Tibial nerve (tissue), 4 donors: ENCODE measurements around the gene TBCA.

ENCODE experiments used
- EP300 ChIP-seq, 2 donors: sonication (generic); formaldehyde crosslinking; IDR thresholded peaks; one replicate each; pipeline ENCODE4 v1.6.1; 2017; ENCODE audit warnings: antibody characterized with exemption in 2 of 2, mild to moderate bottlenecking in 1 of 2
- POLR2A ChIP-seq, 2 donors: fragments of 450-650 bp; IDR thresholded peaks; one replicate each; pipeline ENCODE4 v1.6.1; 2017; ENCODE audit warnings: antibody characterized with exemption in 2 of 2, mild to moderate bottlenecking in 2 of 2, moderate library complexity in 2 of 2
- TF ChIP-seq, protein P1 (sequence below), 5 experiments: fragments of 200-600 bp in 3 of 5; fragments of 450-650 bp in 2 of 5; sonication (generic) in 3 of 5; IDR thresholded peaks; one replicate each; pipeline ENCODE4 v1.5.1; 2016 to 2019; ENCODE audit warnings: antibody characterized with exemption in 5 of 5, mild to moderate bottlenecking in 3 of 5, moderate library complexity in 2 of 5

DNA sequence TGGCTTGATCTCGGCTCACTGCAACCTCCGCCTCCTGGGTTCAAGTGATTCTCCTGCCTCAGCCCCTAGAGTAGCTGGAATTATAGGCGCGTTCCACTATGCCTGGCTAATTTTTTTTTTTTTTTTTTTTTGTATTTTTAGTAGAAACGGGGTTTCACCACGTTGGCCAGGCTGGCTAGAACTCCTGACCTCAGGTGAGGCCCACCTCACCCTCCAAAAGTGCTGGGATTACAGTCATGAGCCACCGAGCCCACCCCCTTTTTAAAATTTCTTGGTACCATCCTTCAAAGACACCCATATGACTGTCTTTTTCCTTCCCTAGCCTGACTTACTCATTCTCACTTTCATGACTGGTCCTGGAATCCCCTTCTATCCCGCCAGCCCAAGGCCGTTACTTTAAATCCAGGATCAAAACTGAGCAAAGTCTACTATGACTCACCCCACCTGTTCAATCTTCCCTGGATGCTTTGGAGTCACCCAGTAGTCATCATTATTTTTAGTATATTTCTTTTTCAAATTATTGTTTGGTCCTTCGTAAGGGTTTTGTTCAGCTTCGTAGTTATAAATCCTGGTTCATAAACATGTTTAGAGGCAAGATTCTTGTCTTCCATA, 1.2 kb upstream of the TBCA start:
- TF ChIP-seq, protein P1, sequence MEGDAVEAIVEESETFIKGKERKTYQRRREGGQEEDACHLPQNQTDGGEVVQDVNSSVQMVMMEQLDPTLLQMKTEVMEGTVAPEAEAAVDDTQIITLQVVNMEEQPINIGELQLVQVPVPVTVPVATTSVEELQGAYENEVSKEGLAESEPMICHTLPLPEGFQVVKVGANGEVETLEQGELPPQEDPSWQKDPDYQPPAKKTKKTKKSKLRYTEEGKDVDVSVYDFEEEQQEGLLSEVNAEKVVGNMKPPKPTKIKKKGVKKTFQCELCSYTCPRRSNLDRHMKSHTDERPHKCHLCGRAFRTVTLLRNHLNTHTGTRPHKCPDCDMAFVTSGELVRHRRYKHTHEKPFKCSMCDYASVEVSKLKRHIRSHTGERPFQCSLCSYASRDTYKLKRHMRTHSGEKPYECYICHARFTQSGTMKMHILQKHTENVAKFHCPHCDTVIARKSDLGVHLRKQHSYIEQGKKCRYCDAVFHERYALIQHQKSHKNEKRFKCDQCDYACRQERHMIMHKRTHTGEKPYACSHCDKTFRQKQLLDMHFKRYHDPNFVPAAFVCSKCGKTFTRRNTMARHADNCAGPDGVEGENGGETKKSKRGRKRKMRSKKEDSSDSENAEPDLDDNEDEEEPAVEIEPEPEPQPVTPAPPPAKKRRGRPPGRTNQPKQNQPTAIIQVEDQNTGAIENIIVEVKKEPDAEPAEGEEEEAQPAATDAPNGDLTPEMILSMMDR (IDR thresholded peaks at IDR 0.05), result no peak
- TF ChIP-seq POLR2A (IDR thresholded peaks at IDR 0.05) (no peak), EP300 (IDR thresholded peaks at IDR 0.05) (no peak)
